ENCODE results near the gene GAS2L2.

The GAS2L2 gene

DNA sequence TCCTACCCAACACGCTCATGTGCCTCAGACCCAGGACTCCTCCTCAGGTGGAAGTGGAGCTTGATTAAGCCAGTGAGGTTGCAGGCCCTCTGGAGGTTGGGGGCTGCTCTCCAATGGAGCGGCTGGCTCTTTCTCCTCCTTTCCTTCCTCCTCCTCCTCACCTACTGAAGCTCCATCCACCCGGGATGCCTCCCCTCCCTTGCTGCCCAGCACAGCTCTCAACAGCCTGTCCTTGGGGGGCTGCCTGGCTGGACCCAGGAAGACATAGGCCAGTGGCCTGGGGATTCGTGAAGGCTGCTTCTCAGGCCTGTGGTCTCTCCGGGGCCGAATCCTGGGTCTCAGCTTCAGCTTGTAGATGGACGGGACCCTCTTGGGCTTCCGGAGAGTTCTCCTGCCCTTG, 8.2 kb downstream of the GAS2L2 start:
- DNase-seq = no peak

DNA sequence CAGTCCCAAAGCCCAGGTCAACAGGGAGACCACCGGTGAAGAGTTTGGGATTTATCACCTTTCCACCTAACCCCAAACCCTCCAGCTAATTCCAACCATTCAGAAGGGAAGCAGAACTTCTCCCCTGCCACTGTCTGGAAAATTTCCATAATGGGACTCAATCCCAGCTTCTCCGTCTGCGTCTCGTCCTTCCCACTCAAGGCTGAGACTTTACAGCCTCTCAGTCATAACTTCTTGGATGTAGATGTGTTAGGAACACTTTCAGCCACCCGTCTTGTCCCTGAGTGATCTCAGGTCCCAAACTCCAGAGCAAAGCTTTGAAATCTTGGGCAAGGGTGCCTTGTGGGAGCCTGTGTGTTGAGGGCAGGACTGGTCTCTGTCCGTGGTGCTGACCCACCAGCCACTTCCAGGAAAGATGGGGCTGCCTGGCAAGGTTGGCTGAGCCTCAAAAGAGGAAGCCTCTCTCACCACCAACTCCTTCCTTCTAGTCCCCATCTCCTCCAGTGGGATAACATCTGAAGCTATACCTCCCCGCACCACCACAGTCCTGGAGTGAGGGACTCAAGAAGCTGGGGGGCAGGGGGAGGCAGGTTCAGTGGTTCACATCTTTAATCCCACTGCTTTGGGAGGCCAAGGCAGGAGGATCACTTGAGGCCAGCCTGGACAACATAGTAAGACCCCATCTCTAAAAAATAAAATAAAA, 9.3 kb downstream of the GAS2L2 start:
- DNase-seq = no peak

DNA sequence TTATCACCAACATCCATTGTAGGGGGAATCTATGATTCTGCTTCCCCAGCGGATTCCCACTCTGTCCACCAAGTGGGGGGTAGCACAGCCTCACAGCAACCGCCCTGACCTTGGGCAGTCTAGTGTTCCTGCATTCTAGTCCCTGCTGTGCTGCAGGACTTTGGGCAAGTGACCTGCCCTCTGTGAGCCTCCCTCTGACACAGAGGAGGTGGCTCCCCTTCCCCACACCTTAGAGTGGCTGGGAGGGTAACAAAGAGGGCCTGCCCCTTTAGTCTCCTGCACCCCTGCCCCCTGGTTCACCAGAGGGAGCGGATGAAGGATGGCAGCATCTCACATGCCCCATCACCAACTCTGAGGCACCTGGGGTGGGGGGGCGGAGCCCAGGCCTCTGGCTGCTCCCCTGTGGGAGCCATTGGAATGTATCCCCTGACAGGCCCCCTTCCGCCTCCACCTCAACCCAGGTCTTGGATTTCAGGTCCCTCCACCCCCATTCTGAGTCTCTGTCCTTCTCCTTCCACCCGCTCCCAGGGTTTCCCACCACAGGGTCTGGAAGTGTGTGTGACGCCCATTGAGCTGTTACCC, 10.1 kb downstream of the GAS2L2 start:
- DNase-seq = no peak

DNA sequence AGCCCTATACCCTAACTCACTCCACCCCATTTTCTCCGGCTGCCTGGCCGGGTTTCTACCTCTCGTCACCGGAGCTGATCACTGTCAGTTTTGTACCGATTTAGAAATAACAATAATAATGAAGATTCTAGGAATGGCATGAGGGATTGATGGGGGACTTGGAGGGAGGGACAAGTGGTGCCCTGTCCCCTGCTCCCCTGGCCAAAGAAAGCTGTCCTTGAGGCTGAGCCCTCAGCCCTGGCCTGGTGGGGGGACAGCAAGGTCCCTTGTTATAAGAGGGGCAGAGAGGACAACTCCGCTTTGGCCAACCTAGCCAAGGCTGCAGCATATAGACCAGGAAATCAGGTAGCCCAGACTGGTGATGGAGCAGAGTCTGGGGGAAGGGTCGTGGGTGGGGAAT, 10.5 kb downstream of the GAS2L2 start:
- DNase-seq = no peak

DNA sequence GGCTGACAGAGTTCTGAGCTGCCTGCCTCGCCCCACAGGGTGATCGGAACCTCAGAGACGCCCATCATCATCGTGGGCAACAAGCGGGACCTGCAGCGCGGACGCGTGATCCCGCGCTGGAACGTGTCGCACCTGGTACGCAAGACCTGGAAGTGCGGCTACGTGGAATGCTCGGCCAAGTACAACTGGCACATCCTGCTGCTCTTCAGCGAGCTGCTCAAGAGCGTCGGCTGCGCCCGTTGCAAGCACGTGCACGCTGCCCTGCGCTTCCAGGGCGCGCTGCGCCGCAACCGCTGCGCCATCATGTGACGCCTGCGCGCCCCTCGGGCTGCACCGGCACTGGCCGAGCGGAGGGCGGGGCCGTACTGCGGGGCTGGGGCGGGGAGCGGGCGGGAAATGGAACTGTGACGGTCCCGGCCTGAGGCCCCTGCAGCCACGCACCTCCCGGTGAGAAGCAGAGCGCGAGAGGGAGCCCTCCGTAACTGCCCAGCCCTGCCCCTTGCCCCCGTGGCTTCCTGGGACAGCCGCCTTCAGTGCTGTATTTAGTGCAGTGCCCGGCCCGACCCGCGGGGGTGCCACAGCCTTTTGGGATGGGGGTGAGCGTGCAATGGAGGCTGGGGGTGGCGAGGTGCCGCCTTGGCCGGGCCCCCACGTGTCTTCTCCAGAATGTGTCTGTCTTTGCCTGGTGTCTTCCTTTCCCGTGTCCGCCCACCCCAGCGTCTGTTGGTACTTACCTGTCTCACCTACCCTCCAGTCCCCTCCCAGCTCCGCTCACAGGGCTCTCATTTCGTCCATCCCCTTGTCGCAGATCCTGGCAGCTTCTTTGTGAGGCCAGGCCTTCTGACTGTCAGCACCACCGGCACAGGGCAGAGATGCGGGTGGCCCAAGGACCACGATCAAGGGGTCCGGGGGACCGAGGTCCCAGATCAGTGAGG, 11.8 kb downstream of the GAS2L2 start:
- no peak for DNase-seq

DNA sequence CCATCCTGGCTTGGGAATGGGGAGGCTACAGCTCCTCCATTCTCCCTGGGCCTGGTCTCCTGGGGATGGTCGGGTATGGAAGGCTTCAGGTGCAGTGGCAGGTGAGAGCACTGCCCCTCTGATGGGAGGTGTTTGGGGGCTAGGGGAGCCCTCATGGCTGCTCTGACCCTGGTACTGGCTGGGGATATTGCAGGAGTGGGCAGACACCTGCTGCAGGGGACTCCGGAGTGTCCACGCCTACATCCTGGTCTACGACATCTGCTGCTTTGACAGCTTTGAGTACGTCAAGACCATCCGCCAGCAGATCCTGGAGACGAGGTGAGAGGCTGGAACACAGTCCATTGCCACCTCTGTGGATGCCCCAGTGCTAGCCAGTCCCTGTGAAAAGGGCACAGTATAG, 12.8 kb downstream of the GAS2L2 start:
- DNase-seq = no peak

DNA sequence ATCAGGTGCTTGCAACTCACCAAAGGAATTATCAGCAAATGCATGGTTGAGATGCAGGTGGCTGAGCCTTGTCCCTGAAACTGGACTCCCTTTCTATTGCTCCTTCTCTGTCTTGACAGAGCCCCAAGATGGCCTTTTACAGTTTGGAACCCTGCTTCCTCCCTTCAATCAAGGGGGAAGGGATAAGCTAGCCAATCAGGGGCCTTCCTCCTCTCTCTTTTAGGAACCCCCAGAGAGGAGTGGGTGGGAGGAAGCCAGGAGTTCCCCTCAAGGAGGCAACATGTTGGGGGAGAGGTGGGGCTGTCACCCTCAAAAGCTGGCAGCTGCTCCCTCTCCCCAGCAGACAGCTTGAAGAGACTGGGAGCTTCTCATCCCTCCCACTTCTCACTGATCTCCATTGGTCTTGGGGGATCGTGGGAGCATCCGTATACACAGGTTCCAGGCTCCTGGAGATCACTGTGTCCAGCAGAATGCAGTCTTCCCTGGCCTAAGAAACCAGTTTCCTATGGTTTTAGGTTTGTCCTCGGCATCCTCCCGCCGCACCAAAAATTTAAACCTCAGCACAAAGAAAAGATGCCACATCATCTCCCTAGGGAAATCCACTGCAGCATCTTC, 14.4 kb downstream of the GAS2L2 start:
- DNase-seq = no peak

DNA sequence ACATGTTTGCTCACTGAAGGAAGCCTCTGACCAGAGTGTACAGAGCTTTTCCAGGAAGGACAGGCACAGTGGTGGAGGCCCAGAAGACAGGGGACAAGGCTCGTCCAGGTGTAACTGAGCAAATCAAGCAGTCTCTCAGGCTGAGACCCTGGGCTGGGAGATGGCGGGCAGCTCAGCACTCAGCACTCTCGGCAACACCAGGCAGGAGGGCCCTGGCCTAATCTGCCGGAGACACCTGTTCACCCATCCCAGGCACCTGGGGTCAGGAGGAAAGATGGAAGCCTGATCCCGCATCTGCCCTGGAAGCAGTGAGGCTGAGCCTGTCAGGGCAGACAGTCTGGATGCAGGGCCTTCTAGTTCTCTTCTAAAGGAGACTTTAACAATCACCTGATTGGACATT, 16.8 kb downstream of the GAS2L2 start:
- no peak for DNase-seq

DNA sequence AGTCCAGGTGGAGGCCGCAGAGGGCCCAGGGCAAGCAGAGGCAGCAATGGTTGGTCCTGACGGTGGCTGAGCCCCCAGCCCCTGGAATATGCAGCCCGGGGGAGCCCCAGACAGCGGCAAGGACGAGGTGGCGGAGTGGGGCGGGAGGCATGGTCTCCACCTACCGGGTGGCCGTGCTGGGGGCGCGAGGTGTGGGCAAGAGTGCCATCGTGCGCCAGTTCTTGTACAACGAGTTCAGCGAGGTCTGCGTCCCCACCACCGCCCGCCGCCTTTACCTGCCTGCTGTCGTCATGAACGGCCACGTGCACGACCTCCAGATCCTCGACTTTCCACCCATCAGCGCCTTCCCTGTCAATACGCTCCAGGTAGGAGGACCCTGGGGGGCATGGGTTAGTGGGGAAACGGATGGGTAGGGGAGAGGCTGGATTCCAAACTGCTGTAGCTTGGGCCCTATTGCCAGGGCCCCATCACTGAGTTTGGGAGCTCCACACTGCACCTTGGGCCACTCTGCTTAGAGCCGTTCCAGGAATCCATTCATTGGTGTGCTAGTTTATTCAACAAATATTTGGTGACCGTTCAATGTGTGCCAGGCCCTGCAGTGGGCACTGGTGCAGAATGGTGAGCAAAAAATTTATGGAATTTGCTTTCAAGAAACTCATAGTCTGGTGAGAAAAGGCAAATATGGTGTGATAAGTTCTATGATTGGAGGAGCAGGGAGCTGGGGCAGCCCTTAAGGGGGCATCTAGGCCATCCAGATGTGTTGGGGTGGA, 17.8 kb downstream of the GAS2L2 start:
- no peak for DNase-seq

DNA sequence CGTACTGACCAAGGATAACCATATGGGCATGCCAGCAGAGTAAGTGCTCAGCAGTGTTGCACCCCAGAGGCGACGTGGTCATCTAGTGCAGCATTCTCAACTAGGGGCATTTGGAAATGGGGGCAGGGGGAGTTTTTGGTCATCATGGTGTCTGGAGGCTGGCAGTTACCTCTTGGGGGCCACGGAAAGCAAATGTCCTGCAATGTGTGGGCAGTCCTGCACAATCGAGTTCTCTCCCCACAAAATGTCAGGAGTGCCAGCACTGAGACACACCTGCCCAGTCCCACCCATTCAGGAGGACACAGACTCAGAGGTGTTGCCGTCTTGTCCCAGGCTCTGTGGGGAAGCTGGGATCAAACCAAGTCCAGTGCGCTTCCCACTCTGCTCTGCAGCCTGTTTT, 18.6 kb downstream of the GAS2L2 start:
- DNase-seq = no peak

DNA sequence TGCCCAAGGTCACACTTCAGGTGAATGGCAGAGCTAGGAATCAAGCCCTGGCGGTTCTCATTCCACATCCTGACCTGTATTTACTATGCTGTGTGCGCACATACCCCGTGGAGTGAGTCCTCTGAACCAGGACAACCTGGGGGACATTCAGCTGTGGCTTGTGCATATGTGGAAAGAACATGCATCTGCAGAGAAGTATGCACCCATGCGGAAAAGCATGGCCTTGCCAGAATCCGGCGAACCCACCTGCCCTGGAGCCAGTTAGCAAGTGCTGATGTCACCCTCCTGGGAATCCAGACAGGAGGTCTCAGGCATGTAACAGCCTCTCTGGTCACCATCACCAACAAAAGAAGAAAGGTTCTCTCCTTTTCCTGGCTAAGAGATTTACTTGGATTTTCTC, 19.7 kb downstream of the GAS2L2 start:
- no peak for DNase-seq

DNA sequence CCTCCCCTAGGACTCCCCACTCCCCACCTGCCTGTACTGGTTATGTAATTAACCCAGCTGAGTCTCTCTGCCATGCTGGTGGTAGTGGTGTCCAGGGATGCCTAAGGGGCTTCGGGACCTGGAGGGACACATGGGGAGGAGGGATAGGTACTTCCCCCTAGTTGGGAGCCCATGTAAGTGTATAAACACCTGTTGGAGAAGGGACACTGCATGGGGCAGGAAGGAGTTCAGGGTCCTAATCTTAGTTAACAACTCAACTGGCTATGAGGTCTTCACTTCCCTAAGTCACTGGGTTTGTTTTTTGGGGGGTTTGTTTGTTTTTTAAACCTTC, 20.3 kb downstream of the GAS2L2 start:
- no peak for DNase-seq

DNA sequence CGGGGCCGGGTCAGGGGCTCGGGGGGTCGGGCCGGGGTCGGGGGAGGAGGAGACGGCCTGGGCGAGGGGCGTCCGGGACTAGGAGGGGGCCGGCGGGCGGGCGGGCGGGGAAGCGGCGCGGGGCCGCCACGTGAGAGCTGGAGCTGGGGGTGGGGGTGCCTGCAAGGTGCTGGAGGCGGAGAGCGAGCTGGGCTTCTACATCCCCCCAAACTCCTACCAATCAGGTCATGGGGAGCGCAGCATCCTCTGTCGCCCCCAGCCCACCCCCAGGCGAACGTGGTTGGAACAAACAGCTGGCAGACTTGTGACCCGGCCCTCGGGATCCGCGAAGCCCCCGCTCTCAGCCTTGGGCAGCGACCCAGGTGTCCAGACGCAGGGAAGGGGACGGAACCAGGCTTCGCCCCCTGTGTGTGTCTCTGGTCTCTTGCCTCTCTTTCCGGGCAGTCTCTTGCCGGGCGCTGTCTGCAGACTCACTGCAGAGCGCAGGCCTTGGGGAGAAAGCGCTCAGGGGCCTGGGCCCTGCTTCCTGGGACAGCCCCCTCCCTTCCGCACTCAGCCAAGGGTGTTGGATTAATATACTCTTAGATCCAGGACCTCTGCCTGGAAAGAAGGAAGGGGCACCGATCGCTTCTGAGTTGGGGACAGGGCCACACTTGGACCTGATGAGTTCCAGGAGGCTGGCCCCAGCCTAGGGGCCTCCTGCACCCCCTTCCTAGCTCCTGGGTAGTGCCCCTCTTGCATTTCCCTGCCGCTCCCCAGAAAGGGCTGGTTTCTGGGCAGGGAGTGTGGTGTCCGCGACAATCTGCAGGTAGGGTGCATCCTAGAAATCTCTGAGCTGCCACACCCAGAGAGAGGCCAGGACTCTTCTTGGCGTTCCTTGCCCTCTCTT, 20.9 kb downstream of the GAS2L2 start:
- no peak for DNase-seq

DNA sequence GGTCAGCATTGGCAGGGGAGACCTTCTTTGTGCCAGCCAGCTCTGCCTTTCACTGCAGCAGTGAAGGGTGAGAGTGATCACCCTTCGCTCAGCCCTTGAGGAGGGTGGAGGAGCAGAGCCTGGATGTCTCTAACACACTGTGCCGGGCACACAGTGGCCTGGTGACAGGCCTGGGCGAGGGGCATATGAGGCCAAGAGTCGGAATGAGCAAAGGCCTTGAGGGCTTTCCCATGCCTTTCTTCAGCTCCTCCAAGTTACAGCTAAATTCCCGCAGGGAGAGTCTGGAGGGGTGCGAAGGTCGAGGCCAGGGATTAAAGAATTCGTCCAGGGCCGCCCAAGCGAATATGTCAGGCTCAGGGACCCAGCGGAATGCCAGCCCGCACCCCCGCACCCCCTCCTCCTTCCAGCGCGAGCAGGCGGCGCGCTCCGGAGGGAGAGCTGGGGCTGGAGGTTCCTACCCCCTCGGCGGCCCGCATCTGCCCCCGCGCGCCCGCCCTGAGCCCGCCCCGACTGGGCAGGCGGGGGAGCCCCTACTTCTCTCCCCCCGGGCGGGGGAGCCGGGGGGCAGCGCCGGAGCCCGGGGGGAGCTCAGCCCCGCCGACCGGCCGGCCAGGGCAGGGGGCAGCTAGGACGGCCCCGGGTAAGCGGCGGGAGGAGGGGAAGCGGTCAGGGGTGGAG, 21.7 kb downstream of the GAS2L2 start, which contains the start of gene RASL10B:
TSS of gene RASL10B (plus strand) at position 401 of the 678 bp plus-strand sequence. CDS start 3,546 bp downstream, outside the sequence.
- DNase-seq = no peak

DNA sequence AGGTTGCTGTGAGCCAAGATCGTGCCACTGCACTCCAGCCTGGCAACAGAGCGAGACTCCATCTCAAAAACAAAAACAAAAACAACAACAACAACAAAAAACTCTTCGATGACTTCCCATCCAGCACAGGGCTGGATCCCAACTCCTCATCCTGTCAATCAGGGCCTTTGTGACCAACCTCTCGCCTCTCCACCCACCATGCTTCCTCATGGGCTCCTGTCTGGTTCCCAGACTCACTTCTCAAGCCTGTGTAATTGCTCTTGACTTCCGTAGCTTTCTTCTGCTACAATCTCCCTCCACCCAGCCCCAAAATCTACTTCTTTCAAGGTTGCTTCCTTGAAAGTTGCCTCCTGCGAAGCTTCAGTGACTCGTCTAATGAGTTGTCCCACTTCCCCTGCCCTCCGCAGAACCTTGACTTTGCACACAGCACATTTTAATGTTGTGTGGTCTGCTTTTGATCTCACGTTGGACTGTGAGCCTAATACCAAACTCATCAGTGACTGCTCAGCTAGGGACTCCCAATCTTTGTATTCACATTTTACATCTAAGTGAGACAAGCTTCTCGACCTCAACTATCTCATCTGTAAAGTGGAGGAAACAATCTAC, 22.5 kb downstream of the GAS2L2 start:
- DNase-seq = no peak

DNA sequence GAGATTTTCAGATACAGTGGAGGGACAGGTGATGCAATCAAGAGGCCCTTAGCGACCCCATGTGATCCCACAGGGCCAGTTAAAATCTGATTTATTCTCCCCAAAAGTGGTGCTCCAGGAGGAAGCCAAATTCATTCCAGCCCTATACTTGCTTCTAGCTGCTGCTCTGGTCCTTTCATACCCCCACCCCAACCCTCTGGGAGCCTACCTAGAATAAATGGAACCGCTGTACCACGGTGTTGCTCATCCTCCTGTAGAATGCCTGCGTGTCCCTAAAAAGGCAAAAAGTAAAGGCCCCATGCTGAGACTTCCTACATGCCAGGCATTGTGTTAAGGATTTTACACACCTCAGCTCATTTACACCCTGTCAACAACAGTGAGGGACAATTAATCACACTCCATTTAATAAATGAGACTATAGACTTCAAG, 23.6 kb downstream of the GAS2L2 start:
- no peak for DNase-seq

DNA sequence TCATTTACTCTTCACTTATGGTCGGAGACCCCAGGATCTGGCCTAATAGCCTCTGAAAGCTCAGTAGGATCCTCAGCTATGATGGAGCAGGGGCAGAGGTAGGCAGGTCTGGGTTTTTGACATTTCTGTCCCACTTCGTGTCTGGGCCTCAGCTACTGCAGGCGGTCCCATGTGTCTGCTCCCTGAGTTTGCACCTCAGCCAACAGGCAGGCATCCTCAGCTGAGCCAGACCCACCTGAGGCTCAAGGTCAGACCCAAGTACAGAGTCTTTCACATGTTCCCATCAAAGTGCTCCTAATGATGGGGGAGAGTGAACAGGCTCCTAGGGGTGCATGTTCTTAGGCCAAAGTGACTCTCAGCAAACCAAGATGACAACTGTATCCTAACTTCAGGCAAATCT, 24.5 kb downstream of the GAS2L2 start:
- DNase-seq = no peak

DNA sequence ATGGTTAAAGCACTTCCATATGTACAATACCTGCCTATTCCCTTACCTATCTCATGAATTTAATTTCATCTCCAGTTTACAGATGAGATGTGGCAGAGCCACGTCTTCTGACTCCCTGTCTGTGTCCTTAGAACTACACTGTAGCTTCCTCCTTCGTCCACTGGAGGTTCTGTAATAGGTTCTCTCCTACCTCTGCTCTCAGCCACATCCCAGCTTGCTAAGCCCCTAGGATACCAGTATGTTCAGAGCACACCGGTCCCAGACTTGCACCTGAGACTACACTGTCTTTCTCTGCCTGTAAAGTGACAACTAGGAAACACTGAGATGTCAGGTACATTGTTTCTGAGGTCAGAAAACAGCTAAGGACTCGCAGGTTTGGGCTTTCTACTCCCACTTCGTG, 25.4 kb downstream of the GAS2L2 start:
- DNase-seq = no peak

DNA sequence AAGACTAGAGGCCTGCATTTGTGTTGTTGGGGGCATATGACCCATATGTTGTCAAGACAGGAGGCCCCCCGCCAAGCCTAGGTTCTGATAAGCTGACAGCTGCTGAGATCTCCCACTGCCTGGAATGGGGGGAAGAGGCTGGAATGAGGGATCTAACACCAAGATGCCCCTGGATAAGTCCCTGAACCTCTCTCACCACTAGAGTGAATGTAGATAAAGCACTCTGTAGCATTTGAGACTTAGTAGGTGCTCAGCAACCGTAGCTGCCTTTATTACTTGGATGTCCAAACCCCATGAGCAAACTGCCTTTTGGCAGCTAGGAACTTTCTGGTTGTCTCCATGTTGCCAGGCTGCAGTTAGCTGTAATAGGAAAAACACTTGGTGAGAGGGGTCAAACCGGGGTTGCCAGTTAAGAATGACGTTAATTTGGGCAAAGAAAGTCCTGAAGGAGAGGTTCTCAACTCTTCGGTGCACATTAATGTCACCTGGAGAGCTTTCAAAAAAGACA, 26.0 kb downstream of the GAS2L2 start:
- DNase-seq = no peak
